ENCODE data around the gene SQOR.

SQOR gene

DNA sequence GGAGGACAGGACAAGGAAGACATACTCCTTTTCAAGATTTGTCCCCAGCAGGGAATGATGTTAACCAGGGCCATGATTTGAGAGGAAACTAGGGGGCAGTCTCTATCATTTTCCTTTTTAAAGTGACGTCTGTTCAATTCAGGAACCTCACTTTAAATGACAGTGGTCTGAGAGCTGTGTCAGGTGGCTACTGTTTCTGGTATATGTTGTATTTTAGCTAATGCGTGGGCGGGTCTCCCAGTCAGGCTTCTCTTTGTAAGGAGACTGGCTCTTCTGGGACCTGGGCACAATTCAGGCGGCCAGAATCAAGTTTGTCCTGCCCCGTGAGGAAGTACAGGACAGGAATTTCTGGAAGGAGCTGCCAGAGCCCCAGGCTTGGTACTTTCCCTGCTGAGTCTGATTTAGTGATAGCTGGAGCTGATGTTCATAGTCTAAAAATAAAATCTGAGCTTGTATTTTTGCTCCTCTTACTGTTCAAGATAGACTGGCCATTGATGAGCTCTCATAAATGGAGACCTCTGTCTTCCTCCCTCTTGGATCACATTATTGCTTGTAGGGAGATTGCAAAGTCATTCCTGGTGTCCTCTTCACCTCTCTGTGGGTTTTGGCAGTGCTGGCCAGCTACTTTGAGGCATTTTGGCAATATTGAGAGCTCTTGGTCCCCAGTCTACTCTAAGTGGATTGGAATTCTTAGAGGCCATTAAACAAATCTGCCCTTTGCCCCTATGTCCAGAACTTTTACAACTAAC, 25.6 kb downstream of the SQOR start:
- no peak for DNase-seq (ENCODE audit: low spot score)

DNA sequence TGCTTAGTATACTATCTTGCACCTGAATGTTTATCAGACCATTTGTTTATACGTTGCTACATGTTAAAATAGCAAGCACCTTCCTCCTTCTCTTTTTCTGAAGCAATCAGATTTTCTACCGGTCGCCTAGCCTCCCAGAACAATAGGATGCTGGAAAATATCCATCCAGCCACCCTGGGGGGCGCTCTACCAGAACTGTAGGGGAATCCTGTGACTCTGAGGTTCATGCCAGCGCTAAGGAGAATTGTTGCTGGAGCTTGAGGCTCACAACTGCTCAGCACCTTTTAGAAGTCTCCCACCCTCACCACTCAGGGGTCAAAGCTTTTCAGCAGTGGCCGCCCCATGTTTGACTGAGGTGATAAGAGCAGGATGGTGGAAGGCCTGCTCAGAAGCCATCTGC, 27.5 kb downstream of the SQOR start:
- no peak for DNase-seq (ENCODE audit: low spot score)

DNA sequence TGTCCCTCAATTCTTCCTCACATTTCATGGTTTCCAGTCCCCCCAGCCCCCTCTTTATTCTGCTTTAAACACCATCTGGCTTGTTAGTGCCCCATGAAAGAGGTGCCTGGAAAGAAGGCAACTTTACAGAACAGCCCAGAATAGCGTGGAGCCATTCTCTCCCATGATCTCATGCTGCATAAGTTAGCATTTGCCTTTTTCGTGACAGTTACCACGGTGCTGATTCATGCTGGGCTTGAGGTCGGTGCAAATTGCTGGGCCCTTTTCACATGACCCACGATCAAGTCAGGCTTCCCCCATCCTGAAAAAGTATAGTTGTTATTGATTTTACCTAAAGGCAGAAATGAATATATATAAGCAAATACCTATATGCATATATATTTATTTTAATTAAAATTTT, 29.6 kb downstream of the SQOR start:
- no peak for DNase-seq (ENCODE audit: low spot score)

DNA sequence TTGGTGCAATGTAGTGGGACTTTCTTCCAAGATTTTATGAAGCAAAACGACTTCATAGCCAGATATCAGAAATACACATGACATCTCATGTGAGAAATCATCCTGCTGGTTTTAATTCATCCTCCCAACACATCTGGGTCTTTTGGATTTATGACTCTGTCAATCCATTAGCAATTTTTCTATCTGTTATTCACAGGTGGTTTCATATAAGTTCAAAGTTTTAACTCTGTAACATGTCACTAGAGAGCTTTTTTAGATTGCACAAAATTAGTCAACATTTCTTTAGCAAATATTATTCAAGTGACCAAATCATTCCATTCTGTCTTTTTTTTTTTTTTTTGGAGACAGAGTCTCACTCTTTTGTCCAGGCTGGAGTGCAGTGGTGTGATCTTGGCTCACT, 30.4 kb downstream of the SQOR start:
- DNase-seq (ENCODE audit: low spot score): no peak

DNA sequence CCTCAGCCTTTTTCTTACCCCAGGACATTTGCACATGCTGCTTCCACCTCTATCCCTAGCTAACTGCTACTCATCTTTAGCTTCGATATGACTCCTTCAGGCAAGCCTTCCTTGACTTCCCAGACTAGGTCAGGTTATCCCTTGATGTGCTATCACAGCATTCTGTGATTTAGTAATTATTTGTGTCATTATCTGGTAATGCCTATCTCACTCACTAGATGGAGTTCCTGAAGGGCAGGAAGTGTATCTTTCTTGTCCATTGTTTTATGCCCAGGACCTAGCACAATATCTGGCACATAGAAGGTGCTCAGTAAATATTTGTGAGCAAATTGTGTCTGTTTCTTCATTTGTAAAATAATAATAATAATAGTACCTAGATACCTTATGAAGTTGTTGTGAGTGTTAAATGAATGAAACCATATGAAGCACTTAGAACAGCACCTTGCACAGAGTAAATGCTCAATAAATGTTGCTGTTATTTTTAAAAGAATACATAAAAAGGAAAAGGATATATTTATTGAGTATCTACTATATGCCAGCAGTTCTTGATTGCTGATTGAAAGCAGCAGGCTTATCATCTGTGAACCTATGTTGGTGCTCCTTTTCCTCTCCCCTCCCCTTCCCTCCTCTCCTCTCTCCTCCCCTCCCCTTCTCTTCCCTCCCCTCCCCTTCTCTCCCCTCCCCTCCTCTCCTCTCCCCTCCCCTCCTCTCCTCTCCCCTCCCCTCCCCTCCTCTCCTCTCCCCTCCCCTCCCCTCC, 31.5 kb downstream of the SQOR start:
- DNase-seq (ENCODE audit: low spot score): no peak

DNA sequence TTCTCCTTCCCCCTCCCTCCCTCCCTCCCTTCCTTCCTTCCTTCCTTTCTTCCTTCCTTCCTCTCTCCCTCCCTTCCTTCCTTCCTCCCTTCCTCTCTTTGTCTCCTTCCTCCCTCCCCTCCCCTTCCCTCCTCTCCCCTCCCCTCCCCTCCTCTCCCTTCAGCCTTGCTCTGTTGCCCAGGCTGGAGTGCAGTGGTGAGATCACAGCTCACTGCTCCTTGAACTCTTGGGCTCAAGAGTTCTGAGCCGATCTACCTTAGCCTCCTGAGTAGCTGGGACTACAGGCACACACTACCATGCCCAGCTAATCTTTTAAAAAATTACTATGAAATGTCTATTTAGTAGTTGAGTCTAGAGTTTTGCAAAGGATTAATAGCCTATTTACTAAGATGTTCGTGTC, 32.2 kb downstream of the SQOR start:
- no peak for DNase-seq (ENCODE audit: low spot score)

DNA sequence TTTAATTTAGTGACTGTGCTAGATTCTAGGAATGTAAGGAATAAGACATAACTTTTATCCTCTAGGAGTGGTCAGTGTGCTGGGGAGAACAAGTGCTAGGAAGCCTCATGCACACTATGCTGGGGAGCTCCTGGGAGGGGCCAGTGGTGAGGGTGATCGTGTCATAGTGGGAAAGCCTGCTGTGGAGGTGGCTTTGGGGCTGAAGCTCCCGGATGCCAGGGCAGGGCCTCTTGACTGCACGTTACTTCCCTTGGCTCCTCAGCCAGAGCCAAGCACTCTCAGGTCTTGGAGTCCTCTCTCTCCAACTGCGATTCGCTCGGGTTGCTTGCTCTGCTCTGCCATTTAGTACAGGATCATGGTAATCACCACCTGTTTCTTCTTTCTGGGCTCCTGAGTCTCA, 33.6 kb downstream of the SQOR start:
- DNase-seq (ENCODE audit: low spot score): no peak

DNA sequence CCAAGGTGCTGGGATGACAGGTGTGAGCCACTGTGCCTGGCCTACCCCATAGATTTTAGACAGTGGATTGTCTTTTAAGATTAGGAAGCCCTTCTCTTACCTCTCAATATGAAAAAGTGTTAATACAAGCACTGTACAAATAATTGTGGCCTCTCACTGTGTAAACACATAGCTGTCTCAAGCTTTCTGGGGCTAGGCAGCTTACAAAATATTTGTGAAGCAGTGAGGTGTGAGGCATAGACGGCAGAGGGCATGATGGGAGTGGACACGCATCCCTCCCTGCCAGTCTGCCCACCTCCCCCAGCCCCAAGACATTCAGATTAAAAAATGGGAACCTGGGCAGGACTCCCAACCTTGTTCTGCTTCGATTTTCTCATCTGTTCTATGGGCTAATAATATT, 34.6 kb downstream of the SQOR start:
- no peak for DNase-seq (ENCODE audit: low spot score)

DNA sequence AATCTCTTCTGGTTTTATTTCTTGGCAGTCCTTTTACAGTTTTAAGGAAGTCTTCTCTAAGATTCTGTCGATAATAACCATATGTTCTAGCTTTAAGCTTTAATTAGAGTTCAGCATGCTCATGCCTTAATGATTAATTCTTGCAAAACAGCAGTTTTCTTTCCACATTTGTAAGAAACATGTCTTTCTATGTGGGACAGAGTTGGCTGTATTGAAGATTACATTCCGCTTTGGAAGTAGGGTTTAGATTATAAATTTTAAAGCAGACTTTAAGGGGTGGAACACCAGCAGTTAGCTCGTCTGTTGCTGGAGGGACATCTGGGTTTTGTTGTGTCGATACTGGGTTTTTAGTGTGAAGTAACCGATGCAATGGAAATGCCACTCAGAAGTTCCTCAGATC, 35.3 kb downstream of the SQOR start:
- no peak for DNase-seq (ENCODE audit: low spot score)

DNA sequence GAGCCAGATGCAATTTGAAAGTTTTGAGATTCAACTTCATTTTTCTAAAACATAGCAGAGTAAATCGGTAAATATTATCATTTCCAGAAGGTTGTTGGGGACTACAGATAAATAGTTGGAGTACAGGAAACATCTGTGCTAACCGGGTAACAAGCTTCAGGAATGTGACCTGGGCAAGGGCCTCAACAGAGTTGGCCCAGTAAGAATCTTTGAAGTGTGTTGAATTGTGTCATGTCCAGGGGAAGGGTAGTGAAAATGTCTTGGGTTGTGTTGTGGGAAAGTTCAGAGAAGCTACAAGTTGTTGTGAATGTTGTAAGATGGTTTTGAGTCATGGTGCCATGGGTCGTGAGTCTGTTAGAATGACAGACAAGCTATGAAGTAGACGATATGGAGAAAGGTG, 35.7 kb downstream of the SQOR start:
- DNase-seq (ENCODE audit: low spot score): no peak

DNA sequence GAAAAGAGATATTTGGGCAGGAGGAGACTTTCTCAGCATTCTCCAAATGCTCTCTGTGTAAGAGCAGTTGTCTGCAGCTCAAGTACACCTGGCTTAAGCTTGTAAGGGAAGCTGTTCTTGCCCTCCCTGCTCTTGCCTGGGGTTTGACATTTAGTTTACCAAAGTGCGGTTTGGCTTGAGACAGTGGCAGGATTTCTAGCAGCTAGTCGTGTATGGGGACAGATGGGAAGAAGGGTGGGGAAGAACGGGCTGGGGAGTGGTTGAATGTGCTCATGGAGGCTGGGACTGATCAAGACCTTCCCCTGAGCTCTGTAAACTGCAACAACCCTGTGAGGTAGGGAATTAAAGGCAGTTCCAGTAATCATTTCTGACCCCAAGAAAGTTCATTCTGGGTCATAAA, 39.8 kb downstream of the SQOR start:
- DNase-seq (ENCODE audit: low spot score): no peak

DNA sequence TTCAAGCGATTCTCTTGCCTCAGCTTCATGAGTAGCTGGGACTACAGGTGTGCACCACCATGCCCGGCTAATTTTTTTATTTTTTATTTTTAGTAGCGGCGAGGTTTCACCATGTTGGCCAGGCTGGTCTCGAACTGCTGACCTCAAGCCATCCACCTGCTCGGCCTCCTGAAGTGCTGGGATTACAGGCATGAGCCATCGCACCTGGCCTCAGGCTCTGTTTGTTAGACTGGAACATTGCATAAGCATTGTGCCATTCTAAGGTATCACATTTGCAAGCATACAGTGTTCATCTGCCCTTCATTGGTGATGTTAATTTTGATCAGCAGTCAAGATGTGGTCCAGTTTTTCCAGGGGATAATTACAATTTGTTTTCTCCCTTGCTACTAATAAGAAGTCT, 43.0 kb downstream of the SQOR start:
- no peak for DNase-seq (ENCODE audit: low spot score)

DNA sequence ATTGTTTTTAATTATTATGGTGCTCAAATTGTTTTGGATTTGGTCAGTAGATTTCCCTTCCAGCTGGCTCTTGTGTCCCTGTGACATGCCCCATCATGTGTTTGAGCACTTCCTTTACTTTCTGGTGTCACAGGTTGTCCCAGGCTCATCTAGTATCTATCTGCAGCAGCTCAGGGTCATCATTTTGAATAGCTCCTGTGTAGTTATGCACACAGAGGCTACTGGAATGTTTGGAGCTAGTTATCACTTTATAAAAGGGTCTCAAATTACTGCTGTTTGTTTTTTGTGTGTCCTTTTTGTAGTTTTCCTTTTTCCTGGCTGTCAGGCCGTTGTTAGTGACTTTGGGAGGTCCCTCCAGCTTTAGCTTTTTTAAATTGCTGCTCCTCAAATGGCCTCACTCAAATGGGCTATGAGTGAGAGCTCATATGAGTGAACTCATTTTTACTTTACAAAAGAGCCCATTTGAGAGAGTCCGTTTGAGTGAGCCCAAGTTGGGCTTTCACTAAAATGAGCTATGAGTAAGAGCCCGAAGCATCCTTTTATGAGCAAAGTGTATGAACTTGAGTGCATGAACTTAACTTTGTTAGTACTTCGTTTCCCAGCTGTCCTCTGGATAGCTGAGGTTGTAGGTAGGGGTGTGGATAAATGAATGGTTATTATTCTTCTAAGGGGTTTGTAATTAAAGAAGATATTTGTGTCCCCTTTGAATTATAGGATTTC, 43.8 kb downstream of the SQOR start:
- DNase-seq (ENCODE audit: low spot score): no peak

DNA sequence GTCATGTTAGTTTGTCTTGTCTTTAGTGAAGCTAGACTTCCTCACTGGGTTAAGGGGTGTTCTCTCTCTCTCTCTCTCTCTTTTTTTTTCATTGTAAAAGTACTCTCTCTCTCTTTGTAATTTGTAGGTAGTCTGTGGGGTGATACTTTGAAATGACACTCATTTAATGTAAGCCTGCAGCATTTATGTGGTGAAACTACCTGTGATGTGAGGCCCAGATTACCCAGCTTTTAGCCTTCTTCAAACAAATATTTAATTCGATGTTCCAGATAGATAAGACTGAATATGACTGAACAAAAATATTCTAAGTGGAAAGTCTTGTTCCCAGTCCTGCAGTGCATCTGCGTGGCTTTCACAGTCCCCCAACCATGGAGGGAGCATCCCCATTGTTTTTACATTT, 49.7 kb downstream of the SQOR start:
- no peak for DNase-seq (ENCODE audit: low spot score)

DNA sequence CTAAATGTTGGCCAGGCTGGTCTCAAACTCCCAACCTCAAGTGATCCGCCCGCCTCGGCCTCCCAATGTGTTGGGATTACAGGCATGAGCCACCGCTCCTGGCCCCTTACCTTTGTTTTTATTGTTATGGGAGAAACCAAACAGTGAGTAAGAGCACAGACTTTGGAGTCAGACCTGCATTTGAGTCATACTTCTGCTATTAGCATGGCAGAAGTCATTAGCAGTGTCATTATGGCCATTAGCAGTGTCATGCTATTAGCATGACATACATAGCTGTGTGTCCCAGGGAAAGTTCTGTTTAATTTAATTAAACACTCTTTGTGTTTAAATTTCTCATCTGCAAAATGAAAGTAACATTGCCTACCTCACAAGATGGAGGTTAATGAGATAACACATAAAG, 54.8 kb downstream of the SQOR start:
- no peak for DNase-seq (ENCODE audit: low spot score)

DNA sequence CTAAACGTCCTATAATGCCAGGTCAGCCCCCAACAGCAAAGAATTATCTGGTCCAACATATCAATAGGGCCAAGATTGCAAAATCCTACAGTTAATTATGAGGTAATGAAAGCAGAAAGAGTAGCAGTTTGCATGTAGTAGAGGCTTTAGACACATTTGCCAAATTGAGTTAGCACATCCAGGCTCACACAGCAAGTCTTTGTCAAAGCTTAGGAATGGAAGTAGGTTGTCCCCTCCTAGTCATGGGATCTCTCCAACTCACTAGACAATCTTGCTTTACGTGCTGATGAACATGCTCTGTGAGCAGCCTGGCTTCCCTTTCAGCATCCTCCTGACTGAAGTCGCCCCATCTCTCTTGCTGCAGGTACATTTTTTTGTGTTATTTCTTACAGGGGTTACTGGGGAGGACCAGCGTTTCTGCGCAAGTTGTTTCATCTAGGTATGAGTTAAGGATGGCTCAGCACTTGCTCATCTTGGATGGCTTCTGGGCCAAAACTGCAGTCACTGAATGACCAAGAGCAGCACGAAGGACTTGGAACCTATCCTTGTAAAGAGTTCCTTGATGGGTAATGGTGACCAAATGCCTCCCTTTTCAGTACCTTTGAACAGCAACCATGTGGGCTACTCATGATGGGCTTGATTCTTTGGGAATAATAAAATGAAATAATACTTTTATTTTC, 55.9 kb downstream of the SQOR start:
- DNase-seq (ENCODE audit: low spot score): no peak

DNA sequence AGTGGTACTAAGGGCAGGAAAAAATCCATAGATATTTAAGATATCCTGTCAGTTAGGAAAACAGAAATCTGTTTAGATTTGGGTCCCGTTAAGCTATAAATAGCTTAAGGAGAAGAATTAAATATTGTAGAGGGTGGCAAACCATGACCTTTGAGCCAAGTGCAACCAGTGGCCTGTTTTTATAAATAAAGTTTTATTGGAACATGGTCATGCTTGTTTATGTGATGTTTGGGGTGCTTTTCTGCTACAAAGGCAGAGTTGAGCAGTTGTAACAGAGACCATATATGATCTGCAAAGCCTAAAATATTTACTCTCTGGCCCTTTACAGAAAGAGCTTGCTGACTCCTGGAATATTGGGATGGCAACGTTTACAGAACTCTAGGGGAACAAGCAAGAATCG, 66.3 kb downstream of the SQOR start:
- DNase-seq (ENCODE audit: low spot score): no peak

DNA sequence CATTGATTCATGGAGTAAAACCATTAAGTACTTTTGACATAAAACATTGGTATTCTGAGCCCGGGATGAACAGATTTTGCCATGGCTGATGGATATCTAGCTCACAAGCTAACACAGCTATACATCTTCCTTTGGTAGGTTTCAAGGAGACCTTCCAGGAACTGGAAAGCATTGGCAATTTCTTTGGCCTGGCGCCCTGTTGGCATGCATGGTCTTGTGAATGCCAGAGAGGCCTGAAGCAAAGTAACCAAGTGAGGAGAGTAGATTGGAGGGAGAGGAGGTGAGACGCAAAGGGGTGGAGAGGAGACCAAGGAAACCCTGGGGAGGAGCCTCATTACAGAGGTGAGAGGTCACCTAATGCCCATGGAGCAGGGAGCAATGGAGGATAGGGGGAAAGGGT, 67.2 kb downstream of the SQOR start:
- DNase-seq (ENCODE audit: low spot score): no peak

DNA sequence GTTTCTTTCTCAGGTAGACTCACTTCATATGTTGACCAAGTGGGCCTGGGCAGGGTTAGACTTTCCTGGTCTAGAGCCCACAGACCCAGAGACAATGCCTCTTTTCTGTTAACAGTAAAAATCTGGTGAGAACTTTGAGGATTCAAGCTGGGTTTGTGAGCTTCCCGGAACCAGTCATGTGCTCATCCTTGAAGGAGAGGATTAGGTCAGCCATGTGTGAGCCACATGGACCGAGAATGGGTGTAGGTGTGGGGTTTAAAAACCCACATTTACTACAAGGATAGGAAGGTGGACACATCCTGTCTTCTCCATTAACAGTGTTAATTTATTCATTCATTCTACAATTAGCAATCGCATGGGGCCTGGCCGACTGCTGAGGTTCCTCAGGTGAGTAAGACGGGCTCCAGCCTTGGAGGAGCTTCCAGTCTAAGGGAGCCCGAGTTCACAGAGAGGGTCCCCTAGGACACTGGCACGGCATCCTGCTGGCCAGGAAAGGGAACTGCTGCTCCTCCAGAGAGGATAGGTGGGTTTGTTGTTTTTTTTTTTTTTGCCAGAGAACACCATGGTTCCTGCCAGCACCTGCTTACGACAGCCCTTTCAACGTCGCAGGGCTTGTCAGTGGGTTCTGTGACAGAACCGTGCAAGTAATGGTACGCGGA, 69.0 kb downstream of the SQOR start:
- DNase-seq (ENCODE audit: low spot score): no peak

DNA sequence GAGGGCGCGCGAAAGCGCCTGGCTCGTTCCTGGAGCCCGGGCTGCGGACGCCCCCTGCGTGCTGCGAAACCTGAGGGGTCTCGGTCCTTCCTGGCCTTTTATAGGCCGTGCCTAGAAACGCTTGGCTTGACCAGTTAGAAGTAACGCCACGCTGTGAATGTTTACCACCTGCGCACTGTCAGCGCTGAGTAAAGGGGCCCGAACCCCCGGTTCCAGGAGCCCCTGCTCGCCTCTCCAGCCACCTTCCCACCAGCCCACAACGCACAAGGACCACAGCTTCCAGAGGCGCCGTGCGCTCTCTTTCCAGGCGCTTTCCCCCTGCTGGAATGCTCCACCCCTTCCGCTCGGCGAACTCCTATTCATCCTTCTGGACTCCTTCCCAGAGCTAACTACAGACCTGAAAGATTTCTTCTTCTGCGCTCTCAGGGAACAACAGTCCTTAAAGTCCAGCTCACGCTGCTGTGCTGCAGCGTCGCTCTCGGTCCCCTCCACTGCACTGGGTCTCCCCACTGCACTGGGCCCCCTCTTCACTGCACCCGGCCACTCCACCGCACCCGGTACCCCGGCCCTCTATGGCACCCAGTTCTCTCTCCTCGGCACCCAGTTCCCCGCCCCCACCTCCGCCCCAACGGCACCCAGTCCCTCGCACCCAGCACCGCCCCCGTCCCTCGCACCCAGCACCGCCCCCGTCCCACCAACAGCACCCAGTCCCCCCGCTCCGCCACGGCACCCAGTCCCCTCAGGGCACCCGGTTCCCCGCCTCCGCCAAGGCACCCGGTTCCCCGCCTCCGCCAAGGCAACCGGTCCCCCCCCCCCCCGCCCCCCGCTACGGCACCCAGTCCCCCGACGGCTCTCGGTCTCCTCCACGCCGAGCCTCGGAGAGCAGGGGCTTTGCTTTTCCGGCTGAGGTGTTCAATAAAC, 69.8 kb downstream of the SQOR start:
- DNase-seq (ENCODE audit: low spot score): no peak
